RKO (cell line): ENCODE data around the gene IL15RA.

ENCODE experiments used
- DNase-seq: peaks from one replicate; pipeline ENCODE4 v3.0.0-alpha.2; 2016; ENCODE audit warnings: low spot score

Gene IL15RA, protein sequence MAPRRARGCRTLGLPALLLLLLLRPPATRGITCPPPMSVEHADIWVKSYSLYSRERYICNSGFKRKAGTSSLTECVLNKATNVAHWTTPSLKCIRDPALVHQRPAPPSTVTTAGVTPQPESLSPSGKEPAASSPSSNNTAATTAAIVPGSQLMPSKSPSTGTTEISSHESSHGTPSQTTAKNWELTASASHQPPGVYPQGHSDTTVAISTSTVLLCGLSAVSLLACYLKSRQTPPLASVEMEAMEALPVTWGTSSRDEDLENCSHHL

DNA sequence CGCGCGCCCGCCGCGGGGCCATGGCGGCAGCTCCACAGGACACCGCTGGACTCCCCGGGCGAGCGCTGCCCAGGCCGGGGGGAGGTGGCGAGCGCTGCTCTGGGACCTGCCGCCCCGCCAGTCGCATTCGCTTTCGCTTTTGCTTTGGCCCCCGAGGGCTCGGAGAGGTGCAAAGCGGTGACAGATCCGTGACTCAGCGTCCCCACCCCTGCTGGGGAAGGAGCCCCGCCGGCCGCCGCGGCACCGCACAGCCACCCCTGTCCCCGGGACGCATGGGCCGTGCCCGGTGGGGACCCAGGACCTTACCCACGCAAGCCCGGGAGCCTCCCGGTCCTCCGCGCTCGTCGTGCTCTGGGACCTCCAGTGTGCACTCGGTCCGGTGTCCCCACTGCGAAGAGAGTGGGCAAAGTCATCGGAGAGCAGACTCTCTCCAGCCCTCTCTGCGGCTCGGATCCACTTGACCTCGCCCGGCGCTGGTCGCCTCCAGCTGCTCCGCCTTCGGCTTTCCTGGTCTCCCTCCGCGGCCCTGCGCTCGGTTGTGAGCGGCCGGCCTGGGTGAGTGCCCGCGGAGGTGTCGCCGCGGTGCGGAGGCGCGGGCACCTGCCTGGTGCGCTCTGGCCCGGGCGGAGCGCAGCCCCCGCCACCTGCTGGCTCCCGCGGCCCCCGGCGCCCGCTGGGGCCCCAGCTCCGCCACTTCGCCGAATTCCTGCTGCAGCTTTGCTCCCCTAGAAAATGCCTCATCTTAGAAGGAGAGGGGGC, at the start of gene IL15RA:
IL15RA (minus strand) TSS at position 73 of the 759 bp plus-strand sequence; CDS start at position 22, 51 bp downstream.
- peak; percentile 87 for DNase-seq

DNA sequence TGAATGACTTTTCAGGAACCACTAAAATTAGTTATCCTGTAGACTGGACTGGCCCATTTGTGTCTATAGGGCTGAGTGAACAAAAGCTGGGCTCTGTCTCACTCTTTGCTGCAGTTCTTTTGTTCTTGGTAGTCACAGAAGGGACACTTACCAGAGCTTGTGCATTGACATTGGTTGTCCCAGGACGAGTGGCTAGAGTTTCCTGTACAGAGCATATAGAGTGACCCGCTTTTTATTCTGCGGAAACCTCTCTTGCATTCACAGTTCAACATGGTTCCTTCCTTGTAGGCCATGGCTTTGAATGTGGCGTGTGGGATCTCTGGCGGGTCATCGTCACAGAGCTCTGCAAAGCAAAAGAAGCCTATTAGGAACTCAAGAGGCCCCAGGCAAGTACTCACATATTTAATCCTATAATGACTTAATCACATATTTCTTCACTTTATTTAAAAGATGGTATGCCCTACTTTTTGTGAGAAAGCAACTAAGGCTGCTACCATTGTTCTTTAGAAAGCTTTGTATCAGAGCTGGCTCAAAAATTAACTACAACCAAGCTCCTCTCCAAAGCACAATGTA, 48.4 kb upstream of the IL15RA start:
- DNase-seq: no peak

DNA sequence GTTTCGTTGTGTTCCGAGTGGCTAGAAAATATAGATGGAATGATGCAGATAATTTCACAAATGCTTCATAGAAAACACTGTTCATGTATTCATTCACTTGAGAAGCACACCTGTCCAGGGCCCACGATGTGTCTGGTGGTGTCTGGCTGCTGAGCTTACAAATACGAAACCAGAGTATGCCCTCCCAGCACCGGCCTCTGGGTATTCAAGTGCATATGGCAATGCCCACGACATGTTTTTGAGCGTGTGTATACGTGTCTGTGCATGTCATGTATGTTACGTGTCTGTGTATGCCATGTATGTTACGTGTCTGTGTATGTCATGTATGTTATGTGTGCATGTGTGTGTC, 47.0 kb upstream of the IL15RA start:
- no peak for DNase-seq

DNA sequence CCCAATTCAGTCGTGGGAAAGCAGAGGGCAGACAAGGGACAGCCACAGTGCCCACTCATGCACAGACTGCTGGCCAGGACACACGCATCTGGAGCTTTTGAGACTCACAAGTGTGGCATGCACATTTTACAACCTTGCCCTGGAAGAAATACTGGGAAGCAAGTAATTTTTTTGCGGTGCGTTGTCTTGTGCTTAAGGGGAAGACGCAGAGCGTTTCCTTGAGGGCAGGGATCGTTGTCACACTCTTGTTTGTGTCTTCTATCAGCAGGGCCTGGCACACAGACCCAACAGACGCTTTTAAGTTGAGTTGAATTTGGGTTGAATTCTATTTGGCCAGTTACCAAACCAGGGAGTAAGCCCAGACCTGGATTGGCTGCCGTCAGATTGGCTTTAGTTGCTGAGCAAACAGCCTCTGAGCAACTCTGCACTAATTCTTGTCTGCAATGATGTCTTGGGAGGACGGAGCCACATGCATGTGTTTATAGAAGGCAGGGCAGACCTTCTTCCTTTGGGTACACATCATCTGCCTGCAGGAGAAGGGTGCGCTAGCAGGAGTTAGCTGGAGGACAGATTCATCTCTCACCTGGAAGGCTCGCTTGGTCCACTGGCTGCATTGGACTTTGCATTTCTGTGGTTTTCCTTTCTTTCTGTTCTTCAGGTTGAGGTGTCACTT, 46.5 kb upstream of the IL15RA start:
- DNase-seq: no peak

DNA sequence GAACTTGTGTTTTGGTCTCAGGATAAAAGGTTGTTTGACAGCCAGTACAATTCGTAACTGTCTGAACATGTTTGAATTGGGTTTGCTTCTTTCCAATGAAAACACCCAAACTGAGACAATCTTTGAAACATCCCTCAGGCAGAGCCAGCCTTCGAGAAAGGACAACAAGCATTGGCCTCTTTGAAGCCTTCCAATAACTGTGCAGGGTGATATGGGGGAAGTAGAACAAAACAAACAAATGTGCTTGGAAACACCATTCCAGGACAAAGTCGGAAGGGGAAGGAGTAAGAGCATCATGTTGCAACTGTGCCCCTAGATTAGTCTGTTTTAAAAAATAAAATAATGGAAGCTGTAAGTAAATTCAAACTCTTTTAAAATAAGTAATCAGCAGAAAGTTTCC, 45.3 kb upstream of the IL15RA start:
- DNase-seq: no peak

DNA sequence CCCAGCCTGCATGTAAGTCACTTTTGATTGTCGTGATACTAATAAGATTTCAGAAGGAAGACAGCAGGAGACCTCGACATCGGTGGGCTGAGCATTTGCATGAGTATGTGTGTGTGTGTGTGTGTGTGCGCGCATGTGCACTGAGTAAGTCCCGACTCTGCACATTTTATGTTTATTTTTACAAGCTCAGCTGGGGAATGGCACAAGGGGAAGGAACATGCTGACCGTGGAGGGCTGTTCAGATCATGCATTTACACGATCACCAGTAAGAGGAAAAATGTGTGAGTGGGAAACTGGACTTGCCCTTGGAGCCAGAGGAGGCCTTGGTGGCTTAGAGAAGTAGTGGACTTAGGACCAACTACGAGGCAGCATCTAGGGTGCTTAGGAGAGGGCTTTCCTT, 43.5 kb upstream of the IL15RA start:
- no peak for DNase-seq

DNA sequence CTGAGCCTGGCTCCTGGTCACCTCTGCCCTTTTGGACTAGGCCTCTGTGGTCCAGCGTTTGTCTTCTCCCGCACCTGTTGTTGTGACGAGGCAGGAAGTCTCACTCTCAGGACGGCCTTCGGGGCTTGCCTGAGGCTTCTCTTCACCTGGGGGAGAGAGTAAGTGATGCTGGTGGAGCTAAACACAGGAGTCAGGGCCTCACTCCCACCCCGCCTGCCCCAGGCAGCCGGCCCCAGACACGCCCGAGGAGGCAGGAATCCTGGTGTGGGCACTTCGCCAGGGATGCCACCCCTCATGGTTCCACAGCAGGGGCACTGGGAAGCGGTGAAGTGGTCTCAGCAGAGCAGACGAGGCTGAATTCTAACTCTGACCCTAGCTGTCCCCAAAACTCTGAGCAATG, 42.5 kb upstream of the IL15RA start:
- DNase-seq: no peak

DNA sequence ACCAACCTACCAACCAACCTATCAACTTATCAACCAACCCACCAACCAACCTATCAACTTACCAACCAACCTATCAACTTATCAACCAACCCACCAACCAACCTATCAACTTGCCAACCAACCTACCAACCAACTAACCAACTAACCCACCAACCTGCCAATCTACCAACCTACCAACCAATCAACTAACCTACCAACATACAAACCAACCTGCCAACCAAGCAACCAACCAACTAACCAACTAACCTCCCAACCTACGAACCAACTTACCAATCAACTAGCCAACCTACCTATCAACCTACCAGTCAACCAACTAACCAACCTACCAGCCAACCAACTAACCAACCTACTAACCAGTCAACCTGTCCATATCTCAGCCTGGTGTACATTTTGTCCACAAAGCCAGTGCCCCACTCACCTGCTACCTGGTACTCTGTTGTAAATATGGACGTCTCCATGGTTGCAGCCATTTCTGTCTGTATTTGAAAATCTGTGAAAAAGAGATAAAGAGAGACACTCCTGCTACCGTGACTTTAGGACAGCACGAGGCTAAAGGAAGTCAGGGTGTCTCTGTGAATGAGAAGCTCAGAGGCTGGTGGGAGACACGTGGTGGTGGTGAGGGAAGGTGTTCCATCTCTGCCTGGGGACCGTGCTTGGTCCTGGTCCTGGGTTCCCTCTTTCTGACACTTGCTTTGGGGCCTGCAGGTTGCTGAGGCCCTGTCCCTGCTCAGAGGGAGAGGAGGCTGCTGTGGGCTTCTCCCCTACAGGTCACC, 41.9 kb upstream of the IL15RA start:
- DNase-seq: no peak

DNA sequence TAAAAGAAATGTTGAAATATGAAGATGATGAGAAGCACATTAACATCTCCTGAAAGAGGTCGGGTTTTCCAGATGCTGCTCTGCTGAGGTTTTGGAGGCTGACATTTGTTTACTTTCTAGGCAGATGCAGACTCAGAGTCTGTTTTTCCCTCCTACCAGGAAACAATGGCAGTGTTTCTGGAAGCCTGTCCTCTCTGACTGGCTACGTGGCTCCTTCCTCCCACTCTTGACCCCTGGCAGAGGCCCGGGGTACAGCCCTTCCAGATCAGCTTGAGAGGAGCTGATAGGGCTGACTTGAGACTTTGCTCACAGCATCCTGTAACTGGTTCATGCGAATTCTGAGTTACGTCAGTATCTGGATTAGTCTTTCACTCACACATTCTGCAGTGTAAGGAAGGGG, 41.1 kb upstream of the IL15RA start:
- no peak for DNase-seq

DNA sequence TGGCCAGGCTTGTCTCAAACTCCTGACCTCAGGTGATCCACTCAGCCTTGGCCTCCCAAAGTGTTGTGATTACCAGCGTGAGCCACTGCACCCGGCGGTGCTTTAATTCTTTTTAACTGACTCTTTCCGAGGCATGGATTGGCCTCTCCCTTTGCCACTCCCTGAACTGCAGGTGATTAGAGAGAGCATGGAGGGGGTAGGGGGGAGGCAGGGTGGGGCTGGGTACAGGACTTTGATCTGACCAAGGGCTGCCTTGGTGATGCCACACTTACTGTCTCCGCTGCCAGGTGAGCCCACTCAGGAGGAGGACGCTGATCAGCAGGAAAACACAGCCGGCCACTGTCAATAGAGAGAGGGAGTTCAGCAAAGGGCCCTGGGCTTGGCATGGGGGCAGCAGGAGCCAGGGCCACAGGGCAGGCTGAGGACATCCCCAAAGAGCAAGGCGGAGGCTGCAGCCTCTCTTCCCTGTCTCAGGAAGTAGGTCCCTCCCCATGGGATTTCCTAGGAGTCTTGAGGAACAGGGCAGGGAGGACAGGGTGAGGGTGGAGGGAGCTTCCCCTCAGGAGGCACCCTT, 40.5 kb upstream of the IL15RA start:
- DNase-seq: no peak

DNA sequence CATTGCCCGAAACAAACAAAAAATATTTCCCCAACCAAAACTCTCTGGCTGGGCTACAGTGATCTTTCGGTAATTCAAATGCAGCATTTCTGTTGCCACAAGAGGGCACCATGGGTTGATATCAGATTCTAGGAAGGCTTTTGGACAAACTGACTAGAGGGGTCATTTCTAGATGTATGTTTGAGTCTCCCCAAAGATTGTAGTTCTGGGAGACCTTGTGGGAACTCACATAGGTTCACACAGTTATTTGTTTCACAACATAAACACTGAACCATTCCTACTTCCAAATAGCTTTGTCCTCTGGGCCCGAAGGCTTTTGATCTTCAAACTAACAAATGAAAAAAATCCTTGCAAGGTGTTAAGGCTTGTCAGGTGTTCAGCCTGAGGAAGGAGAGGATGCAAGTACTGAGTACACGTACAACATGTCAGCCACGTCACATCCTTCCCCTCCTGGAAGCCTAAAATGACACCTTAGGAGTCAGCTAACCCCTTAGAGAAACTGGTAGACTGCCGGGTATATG, 37.0 kb upstream of the IL15RA start:
- DNase-seq: peak; percentile 71

DNA sequence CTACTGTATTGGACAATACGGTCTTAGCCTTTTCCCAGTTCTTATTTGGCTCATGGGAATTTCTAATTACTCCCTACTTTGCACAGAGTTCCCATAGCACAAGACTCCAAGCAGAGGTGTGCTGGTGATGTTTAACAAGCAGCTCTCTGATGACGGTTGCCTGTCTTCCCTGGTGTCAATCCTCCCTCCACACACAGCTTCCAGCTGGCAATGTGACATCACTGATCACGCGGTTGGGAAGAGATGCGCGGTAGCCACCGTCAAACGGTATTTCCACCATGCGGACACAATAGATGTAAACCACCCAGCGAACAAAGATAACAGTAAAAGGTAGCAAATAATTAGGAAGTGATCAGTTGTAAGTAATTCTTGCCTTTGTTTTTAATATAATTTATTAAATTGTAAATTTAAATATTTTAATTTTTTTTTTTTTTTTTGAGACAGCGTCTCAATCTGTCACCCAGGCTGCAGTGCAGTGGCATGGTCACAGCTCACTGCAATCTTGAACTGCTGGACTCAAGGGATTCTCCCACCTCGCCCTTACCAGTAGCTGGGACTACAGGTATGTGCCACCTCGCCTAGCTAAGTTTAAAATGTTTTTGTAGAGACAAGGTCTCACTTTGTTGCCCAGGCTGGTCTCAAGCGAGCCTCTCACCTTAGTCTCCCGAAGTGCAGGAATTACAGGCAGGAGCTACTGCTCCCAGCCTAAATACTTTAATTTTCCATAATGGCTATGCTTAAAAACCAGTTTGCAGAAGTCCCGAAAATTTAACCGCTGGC, 36.3 kb upstream of the IL15RA start:
- DNase-seq: no peak

DNA sequence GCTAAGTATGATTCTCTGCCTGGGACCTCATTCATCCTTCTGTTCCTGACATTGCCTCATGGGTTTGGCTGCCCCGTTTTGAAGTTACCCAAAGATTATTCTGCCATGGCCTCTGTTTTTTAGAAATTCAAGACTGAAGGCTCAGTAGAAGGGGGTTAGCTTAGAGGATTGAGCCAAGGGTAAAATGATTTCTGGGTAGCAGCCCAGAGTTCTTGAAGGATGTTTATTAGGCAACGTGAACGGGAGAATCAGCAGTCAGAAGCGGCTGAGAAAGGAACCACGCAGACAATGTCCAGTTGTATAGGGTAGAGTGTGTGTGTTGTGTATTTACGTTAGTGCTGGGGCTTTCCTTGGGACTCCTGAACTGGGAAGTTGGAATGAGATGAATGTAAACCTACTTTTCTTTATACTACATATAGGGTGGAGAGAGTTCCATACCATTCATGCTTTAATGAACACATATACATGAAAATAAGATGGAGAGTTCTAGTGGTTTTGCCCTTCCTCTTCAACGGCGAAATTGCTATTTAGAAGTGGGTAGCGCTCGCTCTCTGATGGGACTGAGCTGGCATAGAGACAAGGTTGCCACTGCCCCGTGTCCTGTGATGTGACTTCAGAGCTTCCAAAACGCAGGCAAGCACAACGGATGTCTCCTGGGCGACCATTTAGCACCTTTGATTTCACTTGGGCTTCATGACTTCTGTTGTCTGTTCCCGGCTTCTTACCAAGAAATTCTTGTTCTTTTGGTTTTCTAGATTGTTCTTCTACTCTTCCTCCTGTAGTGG, 35.0 kb upstream of the IL15RA start:
- no peak for DNase-seq

DNA sequence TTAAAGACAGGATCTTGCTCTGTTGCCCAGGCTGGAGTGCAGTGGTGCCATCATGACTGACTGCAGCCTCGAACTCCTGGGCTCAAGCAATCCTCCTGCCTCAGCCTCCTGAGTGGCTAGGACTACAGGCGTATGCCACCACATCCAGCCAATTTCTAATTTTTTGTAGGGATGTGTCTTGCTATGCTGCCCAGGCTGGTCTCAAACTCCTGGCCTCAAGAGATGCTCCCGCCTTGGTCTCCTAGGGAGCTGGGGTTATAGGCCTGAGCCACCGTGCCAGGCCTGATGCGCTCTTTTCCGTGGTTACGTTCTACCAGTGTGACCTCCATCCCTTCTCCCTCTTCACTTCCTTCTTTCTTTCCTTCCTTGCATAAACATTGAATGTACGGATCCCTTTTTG, 34.2 kb upstream of the IL15RA start:
- DNase-seq: no peak

DNA sequence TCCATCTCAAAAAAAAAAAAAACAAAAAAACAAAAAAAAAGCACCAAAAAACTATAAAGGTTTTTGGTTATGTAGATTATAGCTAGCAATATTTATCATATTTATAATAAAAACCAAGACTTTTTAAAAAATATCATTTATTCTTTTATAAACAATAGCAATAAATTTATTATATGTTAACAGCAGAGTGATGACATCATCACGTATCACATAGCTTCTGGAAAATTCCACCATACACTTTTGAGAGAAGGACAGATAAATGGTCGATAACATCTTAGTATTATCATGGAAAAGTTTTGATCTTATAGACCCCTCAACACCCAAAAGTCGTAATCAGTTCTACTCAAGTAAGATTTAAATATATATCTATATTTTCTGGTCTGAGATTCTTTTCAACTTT, 33.2 kb upstream of the IL15RA start:
- no peak for DNase-seq

DNA sequence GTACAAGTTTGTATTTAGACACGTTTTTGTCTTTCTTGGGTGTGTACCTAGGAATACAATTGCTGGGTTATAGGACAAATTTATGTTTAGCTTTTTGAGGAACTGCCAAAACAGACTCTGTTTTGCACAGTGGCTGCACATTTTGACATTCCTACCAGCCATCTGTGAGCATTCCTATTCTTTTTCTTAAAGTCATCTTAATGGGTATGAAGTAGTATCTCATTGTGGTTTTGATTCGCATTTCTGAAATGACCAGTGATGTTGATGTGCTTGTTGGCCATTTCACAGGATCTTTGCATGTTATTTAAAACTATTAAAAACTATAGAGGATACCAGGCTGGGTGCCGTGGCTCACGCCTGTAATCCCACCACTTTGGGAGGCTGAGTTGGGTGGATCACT, 32.6 kb upstream of the IL15RA start:
- no peak for DNase-seq

DNA sequence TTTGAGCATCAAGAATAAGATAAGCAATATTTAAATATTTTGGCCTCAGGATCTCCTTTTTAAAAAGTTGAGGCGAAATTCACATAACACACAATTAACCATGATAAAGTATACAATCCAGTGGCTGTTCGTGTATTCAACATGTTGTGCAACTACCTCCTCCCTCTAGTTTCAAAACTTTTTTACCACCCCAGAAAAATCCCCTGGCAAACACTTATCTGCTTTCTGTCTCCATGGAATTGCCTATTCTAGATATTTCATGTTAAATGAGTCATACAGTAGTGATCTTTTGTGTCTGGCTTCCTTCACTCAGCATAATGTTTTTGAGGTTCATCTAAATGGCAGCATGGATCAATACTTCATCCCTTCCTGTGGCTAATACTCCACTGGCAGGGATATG, 31.8 kb upstream of the IL15RA start:
- no peak for DNase-seq

DNA sequence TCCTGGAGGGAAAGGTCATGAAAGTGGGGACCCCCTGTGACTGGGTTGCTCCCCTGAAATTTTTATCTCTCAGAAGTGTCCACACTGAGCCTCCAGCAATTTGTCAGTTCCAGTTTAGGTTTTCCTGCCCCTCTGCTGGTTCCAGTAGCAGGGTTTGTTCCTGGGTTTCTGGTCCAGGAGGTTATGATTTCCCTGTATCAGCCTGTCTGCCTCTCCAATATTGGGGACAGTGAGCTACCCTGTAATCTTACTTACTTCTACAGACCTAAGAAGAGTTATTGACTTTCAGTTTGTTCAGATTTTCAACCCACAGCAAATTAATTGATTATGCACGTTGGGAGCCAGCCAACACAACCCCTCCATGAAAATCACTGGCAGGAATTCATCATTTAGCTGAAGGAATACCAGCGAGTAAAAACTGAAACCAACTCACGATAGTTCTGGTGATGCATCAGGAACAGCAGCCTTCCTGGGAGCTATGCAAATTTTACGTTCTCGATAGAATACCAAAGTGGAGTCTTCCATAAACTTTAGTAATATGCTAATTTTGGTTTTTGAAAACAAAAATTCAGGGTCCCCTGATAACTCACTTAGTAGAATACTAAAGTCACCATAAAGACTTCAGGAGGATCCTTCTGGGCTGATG, 31.3 kb upstream of the IL15RA start:
- DNase-seq: no peak

DNA sequence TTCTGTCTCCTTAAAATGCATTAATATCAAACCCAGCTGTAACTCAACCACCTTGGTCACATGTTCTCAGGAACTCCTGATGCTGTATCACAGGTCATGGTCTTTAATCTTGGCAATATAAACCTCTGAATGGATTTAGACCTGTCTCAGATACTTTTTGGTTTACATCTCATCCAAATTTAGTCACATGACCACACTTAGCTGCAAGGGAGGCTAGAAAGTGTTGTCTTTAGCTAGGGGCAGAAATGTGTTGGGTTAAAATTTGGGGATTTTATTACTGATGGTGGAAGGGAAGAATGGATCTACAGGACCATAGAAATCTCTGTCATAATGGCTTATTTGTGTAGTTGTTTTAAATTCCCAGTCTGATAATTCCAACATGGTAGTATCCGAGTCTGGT, 29.6 kb upstream of the IL15RA start:
- DNase-seq: no peak

DNA sequence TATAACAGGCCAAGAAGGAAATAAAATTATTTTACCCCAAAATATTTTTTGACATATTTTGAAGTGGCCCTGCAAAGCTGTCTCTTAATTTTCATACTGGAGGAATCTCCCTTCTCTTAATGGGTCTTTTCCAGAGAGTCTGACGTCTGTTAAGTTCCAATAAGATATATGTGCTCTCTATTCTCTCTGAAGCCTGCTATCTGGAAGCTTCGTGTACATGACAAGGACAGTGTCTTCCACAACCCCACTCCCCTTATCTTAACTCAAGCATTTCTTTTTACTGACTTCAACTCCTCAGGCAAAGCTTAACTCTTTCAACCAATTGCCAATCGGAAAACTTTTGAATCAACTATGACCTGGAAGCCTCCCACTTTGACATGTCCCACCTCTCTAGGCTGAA, 29.2 kb upstream of the IL15RA start:
- no peak for DNase-seq
